ENCODE measurements around the gene AZU1. TPM values are rescaled to one million over a fixed set of nuclear protein-coding genes. Genes with fewer than 3 reads are reported as not detected.

Gene AZU1
- total RNA-seq, 1 donor, result not detected

GRCh38 chr19:861141-861755 is 33.6 kb downstream of the AZU1 start:
- no peak for DNase-seq (ENCODE audit: low read depth)
- TF ChIP-seq CTCF (IDR thresholded peaks at IDR 0.05; ENCODE audit: insufficient read depth, low read length), result no peak
- no peak overlapping the region for H3K4me3 ChIP-seq (ENCODE audit: low read depth, low read length)

- no peak overlapping the region for H3K4me3 ChIP-seq (ENCODE audit: low read depth, low read length)
- peak; percentile 15 for TF ChIP-seq CTCF (IDR thresholded peaks at IDR 0.05; ENCODE audit: insufficient read depth, low read length)
- no peak for DNase-seq (ENCODE audit: low read depth)
Observed at GRCh38 chr19:861756-862580, 34.3 kb downstream of the AZU1 start.

- DNase-seq (ENCODE audit: low read depth), result no peak
- no peak overlapping the region for H3K4me3 ChIP-seq (ENCODE audit: low read depth, low read length)
- no peak for TF ChIP-seq CTCF (IDR thresholded peaks at IDR 0.05; ENCODE audit: insufficient read depth, low read length)
Observed at GRCh38 chr19:862581-863314, 35.1 kb downstream of the AZU1 start.

GRCh38 chr19:863315-863620 is 35.6 kb downstream of the AZU1 start:
- no peak for DNase-seq (ENCODE audit: low read depth)
- H3K4me3 ChIP-seq (ENCODE audit: low read depth, low read length), result no peak overlapping the region
- no peak for TF ChIP-seq CTCF (IDR thresholded peaks at IDR 0.05; ENCODE audit: insufficient read depth, low read length)

GRCh38 chr19:866769-867300 is 39.2 kb downstream of the AZU1 start:
- no peak for TF ChIP-seq CTCF (IDR thresholded peaks at IDR 0.05; ENCODE audit: insufficient read depth, low read length)
- H3K4me3 ChIP-seq (ENCODE audit: low read depth, low read length), result no peak overlapping the region
- DNase-seq (ENCODE audit: low read depth), result no peak

GRCh38 chr19:867301-867793 is 39.7 kb downstream of the AZU1 start:
- no peak for TF ChIP-seq CTCF (IDR thresholded peaks at IDR 0.05; ENCODE audit: insufficient read depth, low read length)
- H3K4me3 ChIP-seq (ENCODE audit: low read depth, low read length), result no peak overlapping the region
- DNase-seq (ENCODE audit: low read depth), result no peak

All from fibroblast of the aortic adventitia (primary cell).